Panc1 (cell line): ENCODE data around the gene CPS1. TPM values are rescaled to one million over a fixed set of nuclear protein-coding genes. Genes with fewer than 3 reads are reported as not detected.

Source experiments
- ATAC-seq: fragments of 200-7000 bp; cut with Tn5 transposase; 2 replicates; pipeline ENCODE4 v1.9.1; 2020; ENCODE audit warnings: mild to moderate bottlenecking, moderate library complexity
- BruUV-seq: library from RNA; stranded (reverse); fragments of 400-500 nt; replicated peaks from 2 replicates; lab custom pipeline; 2021; lab: Mats Ljungman, UMichigan
- CTCF ChIA-PET: fragments of 300-600 bp; sonication (Branson Sonifier 250); formaldehyde crosslinking; loops from one replicate; lab custom pipeline; 2022; ENCODE audit warnings: antibody characterized with exemption; lab: Charles Lee
- POLR2A ChIA-PET: fragments of 300-600 bp; sonication (Branson Sonifier 250); formaldehyde crosslinking; loops from one replicate; lab custom pipeline; 2022; ENCODE audit warnings: antibody characterized with exemption; lab: Charles Lee
- DNase-seq: peaks from one replicate; pipeline ENCODE4 v3.0.0-alpha.2; 2010; ENCODE audit warnings: low read depth, low spot score
- H3K27ac ChIP-seq: 2 replicates; pipeline ENCODE4 v1.5.1; 2011; ENCODE audit warnings: mild to moderate bottlenecking, low read length, inconsistent platforms
- H3K27me3 ChIP-seq: fragments of 200-500 bp; sonication (Bioruptor generic); 2 replicates; pipeline ENCODE4 v1.6.0; 2014; ENCODE audit warnings: low read length, inconsistent platforms; ENCODE audit not compliant: control insufficient read depth, insufficient read depth
- H3K36me3 ChIP-seq: fragments of 200-500 bp; sonication (Bioruptor generic); 2 replicates; pipeline ENCODE4 v1.5.1; 2014; ENCODE audit warnings: inconsistent platforms, mild to moderate bottlenecking, low read length, moderate library complexity; ENCODE audit not compliant: control insufficient read depth, insufficient read depth
- H3K4me1 ChIP-seq: 2 replicates; pipeline ENCODE4 v1.5.1; 2011; ENCODE audit warnings: inconsistent platforms, mild to moderate bottlenecking, low read length, moderate library complexity; ENCODE audit not compliant: control insufficient read depth, insufficient read depth
- H3K4me3 ChIP-seq, 2 experiments: 2 replicates each; pipeline ENCODE4 v1.5.1; 2011 to 2012; ENCODE audit warnings: low read depth in 2 of 2, low read length in 2 of 2, mild to moderate bottlenecking in 2 of 2, inconsistent platforms in 1 of 2, moderate library complexity in 1 of 2
- H3K9me3 ChIP-seq: fragments of 200-500 bp; sonication (Bioruptor generic); 2 replicates; pipeline ENCODE4 v1.5.1; 2014; ENCODE audit warnings: low read depth, mild to moderate bottlenecking, inconsistent platforms, low read length, moderate library complexity; ENCODE audit not compliant: control insufficient read depth, insufficient read depth
- POLR2AphosphoS5 ChIP-seq: IDR thresholded peaks from 2 replicates; pipeline ENCODE4 v1.6.1; 2012; ENCODE audit warnings: mild to moderate bottlenecking, low read depth, low read length, moderate library complexity
- SIN3A ChIP-seq: IDR thresholded peaks from 2 replicates; pipeline ENCODE4 v1.6.1; 2012; ENCODE audit warnings: low read depth, mild to moderate bottlenecking, low read length, moderate library complexity, borderline replicate concordance; ENCODE audit not compliant: insufficient read depth
- TCF7L2 ChIP-seq: IDR thresholded peaks from 2 replicates; pipeline ENCODE4 v1.6.1; 2011; ENCODE audit warnings: mild to moderate bottlenecking, low read depth, low read length, inconsistent platforms
- in situ Hi-C: cut with HindIII; loops from 2 replicates; pipeline ENCODE4 v1.10.0; 2016; ENCODE audit warnings: low sequenced_read_pairs, low pct_unique_long_range_greater_than_20kb
- intact Hi-C: fragments of 100-400 bp; cut with micrococcal nuclease; formaldehyde crosslinking; loops from one replicate; pipeline ENCODE4 v1.10.0; 2022; ENCODE audit not compliant: unreplicated experiment
- total RNA-seq: library from RNA; stranded (reverse); gene quantifications from one replicate; pipeline ENCODE4 v1.2.1, GENCODE V29; 2021; ENCODE audit not compliant: unreplicated experiment
- TF ChIP-seq, protein P1 (sequence below): fragments of 450-650 bp; IDR thresholded peaks from 2 replicates; pipeline ENCODE4 v1.5.1; 2017; ENCODE audit warnings: mild to moderate bottlenecking
- TF ChIP-seq, protein P2 (sequence below), 2 experiments: IDR thresholded peaks; 2 replicates each; pipeline ENCODE4 v1.6.1; 2011 to 2012; ENCODE audit warnings: low read depth in 2 of 2, control low read depth in 1 of 2, low read length in 1 of 2, mild to moderate bottlenecking in 1 of 2, moderate library complexity in 1 of 2; ENCODE audit not compliant: insufficient read depth in 1 of 2

The CPS1 gene
- total RNA-seq, 1 experiment from 2014 or later, result 5.1 TPM

DNA sequence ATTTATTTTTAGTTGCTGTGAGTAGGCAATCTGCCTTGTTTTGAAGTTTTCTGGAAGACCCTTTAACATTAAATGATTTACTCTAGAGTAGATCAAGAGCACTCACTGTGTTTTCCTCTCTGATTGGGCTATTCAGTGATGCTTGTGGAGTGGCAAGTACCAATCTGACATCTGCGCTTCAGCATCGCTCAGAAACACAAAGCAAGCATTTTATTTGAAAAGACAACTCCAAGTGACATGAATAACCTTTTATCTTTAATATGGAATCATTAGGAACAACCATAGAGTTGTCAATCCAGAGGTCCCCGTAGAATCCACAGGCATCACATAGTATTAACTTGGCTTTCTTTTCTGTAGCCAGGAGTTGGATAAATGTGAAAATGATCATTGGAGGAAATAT is 114.7 kb downstream of the CPS1 start:
- Histone ChIP-seq H3K4me3 (no peak overlapping the region), H3K4me1 (no peaks in the 10 kb centered on the region), H3K27ac (no peak overlapping the region), H3K9me3 (no peaks in the 10 kb centered on the region), H3K36me3 (no peaks in the 10 kb centered on the region), H3K27me3 (no peaks in the 10 kb centered on the region)
- no peak for TF ChIP-seq POLR2AphosphoS5
- TF ChIP-seq, protein P1, sequence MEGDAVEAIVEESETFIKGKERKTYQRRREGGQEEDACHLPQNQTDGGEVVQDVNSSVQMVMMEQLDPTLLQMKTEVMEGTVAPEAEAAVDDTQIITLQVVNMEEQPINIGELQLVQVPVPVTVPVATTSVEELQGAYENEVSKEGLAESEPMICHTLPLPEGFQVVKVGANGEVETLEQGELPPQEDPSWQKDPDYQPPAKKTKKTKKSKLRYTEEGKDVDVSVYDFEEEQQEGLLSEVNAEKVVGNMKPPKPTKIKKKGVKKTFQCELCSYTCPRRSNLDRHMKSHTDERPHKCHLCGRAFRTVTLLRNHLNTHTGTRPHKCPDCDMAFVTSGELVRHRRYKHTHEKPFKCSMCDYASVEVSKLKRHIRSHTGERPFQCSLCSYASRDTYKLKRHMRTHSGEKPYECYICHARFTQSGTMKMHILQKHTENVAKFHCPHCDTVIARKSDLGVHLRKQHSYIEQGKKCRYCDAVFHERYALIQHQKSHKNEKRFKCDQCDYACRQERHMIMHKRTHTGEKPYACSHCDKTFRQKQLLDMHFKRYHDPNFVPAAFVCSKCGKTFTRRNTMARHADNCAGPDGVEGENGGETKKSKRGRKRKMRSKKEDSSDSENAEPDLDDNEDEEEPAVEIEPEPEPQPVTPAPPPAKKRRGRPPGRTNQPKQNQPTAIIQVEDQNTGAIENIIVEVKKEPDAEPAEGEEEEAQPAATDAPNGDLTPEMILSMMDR, result no peak
- TF ChIP-seq, protein P2, sequence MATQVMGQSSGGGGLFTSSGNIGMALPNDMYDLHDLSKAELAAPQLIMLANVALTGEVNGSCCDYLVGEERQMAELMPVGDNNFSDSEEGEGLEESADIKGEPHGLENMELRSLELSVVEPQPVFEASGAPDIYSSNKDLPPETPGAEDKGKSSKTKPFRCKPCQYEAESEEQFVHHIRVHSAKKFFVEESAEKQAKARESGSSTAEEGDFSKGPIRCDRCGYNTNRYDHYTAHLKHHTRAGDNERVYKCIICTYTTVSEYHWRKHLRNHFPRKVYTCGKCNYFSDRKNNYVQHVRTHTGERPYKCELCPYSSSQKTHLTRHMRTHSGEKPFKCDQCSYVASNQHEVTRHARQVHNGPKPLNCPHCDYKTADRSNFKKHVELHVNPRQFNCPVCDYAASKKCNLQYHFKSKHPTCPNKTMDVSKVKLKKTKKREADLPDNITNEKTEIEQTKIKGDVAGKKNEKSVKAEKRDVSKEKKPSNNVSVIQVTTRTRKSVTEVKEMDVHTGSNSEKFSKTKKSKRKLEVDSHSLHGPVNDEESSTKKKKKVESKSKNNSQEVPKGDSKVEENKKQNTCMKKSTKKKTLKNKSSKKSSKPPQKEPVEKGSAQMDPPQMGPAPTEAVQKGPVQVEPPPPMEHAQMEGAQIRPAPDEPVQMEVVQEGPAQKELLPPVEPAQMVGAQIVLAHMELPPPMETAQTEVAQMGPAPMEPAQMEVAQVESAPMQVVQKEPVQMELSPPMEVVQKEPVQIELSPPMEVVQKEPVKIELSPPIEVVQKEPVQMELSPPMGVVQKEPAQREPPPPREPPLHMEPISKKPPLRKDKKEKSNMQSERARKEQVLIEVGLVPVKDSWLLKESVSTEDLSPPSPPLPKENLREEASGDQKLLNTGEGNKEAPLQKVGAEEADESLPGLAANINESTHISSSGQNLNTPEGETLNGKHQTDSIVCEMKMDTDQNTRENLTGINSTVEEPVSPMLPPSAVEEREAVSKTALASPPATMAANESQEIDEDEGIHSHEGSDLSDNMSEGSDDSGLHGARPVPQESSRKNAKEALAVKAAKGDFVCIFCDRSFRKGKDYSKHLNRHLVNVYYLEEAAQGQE (IDR thresholded peaks at IDR 0.05; ENCODE audit: insufficient read depth in 1 of 2, low read depth in 2 of 2, low read length in 1 of 2), result no peak
- TF ChIP-seq TCF7L2, result no peak
- no peak for TF ChIP-seq SIN3A
- intact Hi-C loops (no loop called here), in situ Hi-C loops (no loop called here)
- ChIA-PET POLR2A (no interaction called here), CTCF (no interaction called here)
- DNase-seq (no peak), ATAC-seq (no peak)
- no TSS peak for BruUV-seq

DNA sequence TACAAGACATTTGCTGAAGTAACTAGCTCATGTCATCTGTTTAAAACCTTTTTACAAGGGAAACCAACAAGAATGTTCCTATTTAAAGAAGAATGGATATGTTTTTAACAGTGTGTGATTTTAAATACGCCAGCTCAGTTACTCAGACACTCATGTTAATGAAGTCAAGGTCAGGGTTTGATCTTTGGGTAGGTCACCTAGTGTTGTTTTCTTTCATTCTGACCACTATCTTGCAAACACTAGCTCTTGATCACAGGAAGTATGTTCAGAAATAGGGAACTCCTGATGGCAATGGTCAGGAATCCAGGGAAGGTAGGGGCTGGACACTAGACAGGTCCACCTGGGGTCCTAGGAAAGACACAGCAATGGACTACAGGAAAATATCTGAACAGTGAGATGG is 116.7 kb downstream of the CPS1 start:
- Histone ChIP-seq H3K9me3 (no peaks in the 10 kb centered on the region), H3K36me3 (no peaks in the 10 kb centered on the region), H3K27me3 (no peaks in the 10 kb centered on the region), H3K4me3 (no peak overlapping the region), H3K27ac (no peak overlapping the region), H3K4me1 (no peaks in the 10 kb centered on the region)
- CTCF ChIA-PET, result no interaction called here
- no TSS peak for BruUV-seq
- no peak for ATAC-seq
- DNase-seq, result no peak
- POLR2A ChIA-PET, result no interaction called here
- in situ Hi-C loops, result no loop called here
- TF ChIP-seq SIN3A (no peak), POLR2AphosphoS5 (no peak), TCF7L2 (no peak)
- TF ChIP-seq, protein P1, result no peak
- TF ChIP-seq, protein P2 (IDR thresholded peaks at IDR 0.05; ENCODE audit: insufficient read depth in 1 of 2, low read depth in 2 of 2, low read length in 1 of 2), result no peak
- intact Hi-C loops, result no loop called here
